NB4 (cell line): Measurements from ENCODE around the gene FKBP5.

ENCODE experiments used
- CTCF ChIP-seq: IDR thresholded peaks from one replicate; pipeline ENCODE4 v1.5.1; 2012; ENCODE audit warnings: low read depth, low read length
- POLR2A ChIP-seq: IDR thresholded peaks from 2 replicates; pipeline ENCODE4 v1.6.1; 2011; ENCODE audit warnings: mild to moderate bottlenecking; ENCODE audit not compliant: insufficient read length; ENCODE audit errors: extremely low read depth
- TF ChIP-seq, protein P1 (sequence below): IDR thresholded peaks from 2 replicates; pipeline ENCODE4 v1.6.1; 2011; ENCODE audit warnings: low read depth, low read length

GRCh38 chr6:35553315-35553714 lies 135.4 kb downstream of the FKBP5 start:
- no peak for TF ChIP-seq CTCF
- TF ChIP-seq, protein P1, sequence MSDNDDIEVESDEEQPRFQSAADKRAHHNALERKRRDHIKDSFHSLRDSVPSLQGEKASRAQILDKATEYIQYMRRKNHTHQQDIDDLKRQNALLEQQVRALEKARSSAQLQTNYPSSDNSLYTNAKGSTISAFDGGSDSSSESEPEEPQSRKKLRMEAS: no peak
- TF ChIP-seq POLR2A: no peak
